NCI-H446 (cell line): ENCODE measurements around the gene TIMP3.

Experiments
- DNase-seq, 2 experiments: peaks; one replicate each; lab custom pipeline; 2025; lab: John Stamatoyannopoulos, UW

TIMP3 gene

GRCh38 chr22:32808038-32808445 lies 6.5 kb downstream of the TIMP3 start:
- no peak for DNase-seq

- no peak for DNase-seq
These were observed 8.5 kb downstream of the TIMP3 start for GRCh38 chr22:32809786-32810554.

- no peak for DNase-seq
These were observed 9.1 kb downstream of the TIMP3 start for GRCh38 chr22:32810555-32811133.

- DNase-seq = no peak
These were observed 10.5 kb downstream of the TIMP3 start for GRCh38 chr22:32811788-32812545.

GRCh38 chr22:32814285-32814860 lies 12.9 kb downstream of the TIMP3 start:
- DNase-seq = no peak

- DNase-seq = no peak
These were observed 13.6 kb downstream of the TIMP3 start for GRCh38 chr22:32815059-32815458.

GRCh38 chr22:32815943-32816342 lies 14.4 kb downstream of the TIMP3 start:
- DNase-seq = no peak

- no peak for DNase-seq
These were observed 15.7 kb downstream of the TIMP3 start for GRCh38 chr22:32817137-32817730.

- no peak for DNase-seq
These were observed 17.1 kb downstream of the TIMP3 start for GRCh38 chr22:32818446-32819115.

GRCh38 chr22:32819120-32819519 lies 17.6 kb downstream of the TIMP3 start:
- DNase-seq = no peak

- DNase-seq = no peak
These were observed 18.9 kb downstream of the TIMP3 start for GRCh38 chr22:32820131-32821119.

- no peak for DNase-seq
These were observed 20.8 kb downstream of the TIMP3 start for GRCh38 chr22:32822179-32822877.

GRCh38 chr22:32823024-32823730 lies 21.7 kb downstream of the TIMP3 start:
- no peak for DNase-seq

GRCh38 chr22:32824531-32825312 lies 23.2 kb downstream of the TIMP3 start:
- DNase-seq = no peak

GRCh38 chr22:32826537-32826936 lies 25.0 kb downstream of the TIMP3 start:
- DNase-seq = no peak

- no peak for DNase-seq
These were observed 25.6 kb downstream of the TIMP3 start for GRCh38 chr22:32827049-32827602.

- no peak for DNase-seq
These were observed 26.6 kb downstream of the TIMP3 start for GRCh38 chr22:32828150-32828549.

GRCh38 chr22:32828561-32828960 lies 27.1 kb downstream of the TIMP3 start:
- DNase-seq = no peak
